H1 (cell line): ENCODE data around the gene HRH2.

Experiments used
- CBX8 ChIP-seq: fragments of 300-800, 300-1000 bp; sonication (generic); IDR thresholded peaks from 2 replicates; pipeline ENCODE4 v1.7.1; 2016; ENCODE audit warnings: low read depth, low read length, borderline replicate concordance
- CTCF ChIP-seq, 3 experiments: IDR thresholded peaks; 1 replicate in 2 of 3; 2 replicates in 1 of 3; pipeline versions ENCODE4 v1.5.1 to v1.6.1; 2011; ENCODE audit warnings: low read length in 3 of 3, mild to moderate bottlenecking in 3 of 3, inconsistent platforms in 2 of 3, low read depth in 1 of 3, moderate library complexity in 1 of 3; ENCODE audit not compliant: insufficient read depth in 1 of 3; ENCODE audit errors: control extremely low read depth in 1 of 3
- GTF2F1 ChIP-seq: IDR thresholded peaks from 2 replicates; pipeline ENCODE4 v1.6.1; 2012; ENCODE audit warnings: low read depth, low read length, improper control_type of control experiment, borderline replicate concordance
- POLR2AphosphoS5 ChIP-seq: IDR thresholded peaks from 2 replicates; pipeline ENCODE4 v1.6.1; 2011; ENCODE audit warnings: low read depth, low read length
- RAD21 ChIP-seq, 2 experiments: IDR thresholded peaks in 1 of 2; conservative IDR thresholded peaks in 1 of 2; 2 replicates each; pipeline ENCODE4 v1.6.1; 2011; ENCODE audit warnings: low read depth in 2 of 2, low read length in 2 of 2, improper control_type of control experiment in 1 of 2, inconsistent platforms in 1 of 2, mild to moderate bottlenecking in 1 of 2, moderate library complexity in 1 of 2

GRCh38 chr5:175671013-175671412, 13.1 kb downstream of the HRH2 start:
- TF ChIP-seq CTCF (IDR thresholded peaks at IDR 0.05; ENCODE audit: control extremely low read depth in 1 of 3, insufficient read depth in 1 of 3, low read depth in 1 of 3, low read length in 3 of 3) (no peak), CBX8 (no peak), RAD21 (IDR thresholded peaks at IDR 0.05 in 1 of 2, conservative IDR thresholded peaks at IDR 0.05 in 1 of 2; ENCODE audit: low read depth in 2 of 2, low read length in 2 of 2) (no peak), GTF2F1 (no peak), POLR2AphosphoS5 (no peak)
